Stimulated activated CD4-positive, alpha-beta T cell treated with anti-CD3 and anti-CD28 coated beads, TNF-alpha, amount 100 ng/mL, for 4 hours (primary cell): ENCODE results near the gene OR52J3.

Experiments used
- DNase-seq, 3 experiments: peaks; one replicate each; pipeline ENCODE4 v3.0.0-alpha.2; 2020; ENCODE audit warnings: low read depth in 3 of 3

The OR52J3 gene

GRCh38 chr11:5092821-5093585 lies 46.7 kb downstream of the OR52J3 start:
- DNase-seq, result no peak

- no peak for DNase-seq
Observed at GRCh38 chr11:5096011-5096410, 49.7 kb downstream of the OR52J3 start.
